Esophagus mucosa (tissue), 1 donor: ENCODE data around the gene OR52B2. TPM values are rescaled to one million over a fixed set of nuclear protein-coding genes. Genes with fewer than 3 reads are reported as not detected.

ENCODE experiments used
- ATAC-seq: fragments of 200-7000 bp; cut with Tn5 transposase; one replicate; pipeline ENCODE4 v1.9.1; 2020
- total RNA-seq: library from RNA; stranded (reverse); gene quantifications from one replicate; pipeline ENCODE4 v1.2.4, GENCODE V29; 2023
- donor health status: DM: yes; HTN: yes; CAD: no.

Gene OR52B2
- not detected for total RNA-seq

- no peak for ATAC-seq
These were observed at the start of gene OR52B2 for GRCh38 chr11:6170226-6170625. Gene OR52B2 (minus strand): TSS chr11:6170326. CDS start chr11:6170326, 0 bp downstream.

- ATAC-seq, result peak; percentile 98
These were observed 49.2 kb upstream of the OR52B2 start for GRCh38 chr11:6219359-6219758.

- ATAC-seq, result no peak
These were observed 47.6 kb upstream of the OR52B2 start for GRCh38 chr11:6217722-6218121.

- no peak for ATAC-seq
These were observed 46.4 kb upstream of the OR52B2 start for GRCh38 chr11:6216501-6216900.

- ATAC-seq, result no peak
These were observed 44.4 kb upstream of the OR52B2 start for GRCh38 chr11:6214530-6214929.

- no peak for ATAC-seq
These were observed 40.3 kb upstream of the OR52B2 start for GRCh38 chr11:6210274-6210955.

GRCh38 chr11:6209801-6210200 is 39.7 kb upstream of the OR52B2 start:
- ATAC-seq, result no peak

- ATAC-seq, result no peak
These were observed 36.5 kb upstream of the OR52B2 start for GRCh38 chr11:6206456-6207180.

- no peak for ATAC-seq
These were observed 35.2 kb upstream of the OR52B2 start, which contains the start of gene C11orf42 for GRCh38 chr11:6205366-6205765. Gene C11orf42 (plus strand): TSS chr11:6205557. CDS start chr11:6205616, 59 bp downstream.

- no peak for ATAC-seq
These were observed 34.6 kb upstream of the OR52B2 start for GRCh38 chr11:6204706-6205105.

- no peak for ATAC-seq
These were observed 33.2 kb upstream of the OR52B2 start for GRCh38 chr11:6203327-6203726.

- ATAC-seq, result no peak
These were observed 31.9 kb upstream of the OR52B2 start for GRCh38 chr11:6202041-6202440.

GRCh38 chr11:6201481-6201880 is 31.4 kb upstream of the OR52B2 start:
- ATAC-seq, result no peak

- no peak for ATAC-seq
These were observed 30.8 kb upstream of the OR52B2 start for GRCh38 chr11:6200975-6201374.

- peak; percentile 30 for ATAC-seq
These were observed 29.2 kb upstream of the OR52B2 start, which contains the start of gene OR52W1 for GRCh38 chr11:6199174-6199810. Gene OR52W1 (plus strand): TSS chr11:6199224. CDS start chr11:6199224, 0 bp downstream.

GRCh38 chr11:6197466-6198200 is 27.5 kb upstream of the OR52B2 start:
- no peak for ATAC-seq

- no peak for ATAC-seq
These were observed 26.3 kb upstream of the OR52B2 start for GRCh38 chr11:6196396-6196795.

GRCh38 chr11:6194065-6194581 is 24.0 kb upstream of the OR52B2 start:
- ATAC-seq, result no peak

- ATAC-seq, result no peak
These were observed 21.6 kb upstream of the OR52B2 start for GRCh38 chr11:6191742-6192141.

GRCh38 chr11:6175440-6175839 is 5.3 kb upstream of the OR52B2 start:
- ATAC-seq, result no peak

GRCh38 chr11:6156628-6157359 is 13.3 kb downstream of the OR52B2 start:
- no peak for ATAC-seq

GRCh38 chr11:6152126-6152525 is 18.0 kb downstream of the OR52B2 start:
- ATAC-seq, result no peak
